Pancreas (tissue), 10 donors: ENCODE data around the gene USP34. TPM values are rescaled to one million over a fixed set of nuclear protein-coding genes. Genes with fewer than 3 reads are reported as not detected.
A peak's percentile ranks its signal among the peaks of the same experiment; 100 is the strongest.
"Not testable (repeated sequence)": the region's sequence is repeated elsewhere in the genome, so short reads cannot be mapped to it uniquely, and the experiment has no call there.

Experiments
- ATAC-seq, 4 donors: fragments of 200-7000 bp; cut with Tn5 transposase; one replicate each; pipeline versions ENCODE4 v1.8.0 to v1.9.1; 2020; ENCODE audit warnings: mild to moderate bottlenecking in 4 of 4, moderate library complexity in 4 of 4
- DNase-seq, 6 donors: peaks; one replicate each; pipeline ENCODE4 v3.0.0-alpha.2; 2020
- FAIRE-seq: peaks from 2 replicates; lab custom pipeline; 2012; peaks lifted over from hg19 to GRCh38; lab: Jason Lieb, UNC
- H3K27ac ChIP-seq, 4 donors: fragments of 200-600 bp; sonication (generic); 1 replicate in 3 of 4; 2 replicates in 1 of 4; pipeline versions ENCODE4 v1.5.0 to v1.8.0; 2020
- H3K27me3 ChIP-seq, 4 donors: fragments of 200-600 bp; one replicate each; pipeline ENCODE4 v1.8.0; 2021
- H3K36me3 ChIP-seq, 3 donors: fragments of 200-600 bp; sonication (generic) in 1 of 3; one replicate each; pipeline versions ENCODE4 v1.5.0 to v1.8.0; 2020 to 2021
- H3K4me1 ChIP-seq, 3 donors: fragments of 200-600 bp; one replicate each; pipeline ENCODE4 v1.8.0; 2021
- H3K4me3 ChIP-seq, 4 donors: fragments of 200-600 bp; sonication (generic) in 2 of 4; one replicate each; pipeline versions ENCODE4 v1.5.0 to v1.8.0; 2020 to 2021
- H3K9me3 ChIP-seq, 4 donors: fragments of 200-600 bp; one replicate each; pipeline ENCODE4 v1.8.0; 2021
- CTCF ChIP-seq, 4 donors: fragments of 200-600 bp; sonication (generic) in 3 of 4; IDR thresholded peaks; one replicate each; pipeline versions ENCODE4 v1.5.0 to v1.8.0; 2021; ENCODE audit warnings: antibody characterized with exemption in 4 of 4
- WGBS, 2 donors: extraction: QIAGEN DNeasy Blood & Tissue Kit; methylation state at CpG; one replicate each; pipeline ENCODE4 v1.1.7; 2013; 5-methylcytosine and 5-hydroxymethylcytosine counted together
- intact Hi-C, 3 donors: fragments of 100-400 bp; cut with DNase I; formaldehyde crosslinking; loops; one replicate each; pipeline versions ENCODE4 v1.11.1 to v1.14.2; 2022
- polyA plus RNA-seq, 2 donors: library from polyadenylated mRNA; stranded (reverse); fragments of 200-250 nt; gene quantifications; one replicate each; pipeline ENCODE4 v1.2.3, GENCODE V29; 2013
- total RNA-seq, 6 donors: library from RNA; stranded (reverse); fragmentation: NEBNext Ultra II Directional in 4 of 6; extraction: Animal tissue kit (Norgen Biotek cat#: 25700) in 4 of 6; gene quantifications; one replicate each; pipeline versions ENCODE4 v1.2.1 to v1.2.4, GENCODE V29; 2021 to 2023
- donor health status: healthy with polysubstance abuse.
- donor health status: DM: no; HTN: no; CAD: no; lungs with moderate emphysema.
- donor health status: DM: no; HTN: no; CAD: no.
- donor health status: control.
- donor health status: control.
- donor health status: Bipolar disorder and iron deficiency.
- donor health status: DM: yes; HTN: yes; CAD: no.
- donor health status: DM: no; HTN: no; CAD: no.
- donor health status: DM: no; HTN: no; CAD: no.
- donor health status: DM: yes; HTN: yes; CAD: no.

Gene USP34
- total and polyA plus RNA-seq, 8 donors = 30.0 to 58.9 (median 45.1) TPM

- no peak overlapping the region for H3K27ac ChIP-seq
- H3K36me3 ChIP-seq = peaks cover 0 to 69% (median 11%) of the 10 kb centered on the region in 3 donors
Measured at GRCh38 chr2:61485281-61485680, 14.4 kb upstream of the USP34 start.

GRCh38 chr2:61478086-61478485, 7.2 kb upstream of the USP34 start:
- FAIRE-seq (no peak), DNase-seq (no peak), ATAC-seq (no peak)
- peaks cover 0 to 42% (median 7%) of the 10 kb centered on the region in 3 donors for H3K36me3 ChIP-seq
- no peak for TF ChIP-seq CTCF (IDR thresholded peaks at IDR 0.05)
- WGBS, 2 donors = 84 to 85% methylated on average over 6 of the region's 6 CpGs
- H3K4me1 ChIP-seq = no peaks in the 10 kb centered on the region
- no peak overlapping the region for H3K27ac ChIP-seq
- intact Hi-C loops = loop anchor here in 1 of 3 donors (10.0 kb wide), 1 partner anchor 57 kb away; the partner anchor contains the start of gene XPO1
- H3K27me3 ChIP-seq = no peaks in the 10 kb centered on the region
- no peak overlapping the region for H3K4me3 ChIP-seq
- H3K9me3 ChIP-seq = no peaks in the 10 kb centered on the region

More at GRCh38 chr2:61485281-61485680, 14.4 kb upstream of the USP34 start:
- DNase-seq (no peak), ATAC-seq (no peak), FAIRE-seq (no peak)
- H3K9me3 ChIP-seq = no peaks in the 10 kb centered on the region
- no peaks in the 10 kb centered on the region for H3K4me1 ChIP-seq
- TF ChIP-seq CTCF (IDR thresholded peaks at IDR 0.05) = no peak
- 97 to 99% methylated on average over 5 of the region's 5 CpGs for WGBS, 2 donors
- intact Hi-C loops = no loop called here
- H3K27me3 ChIP-seq = no peaks in the 10 kb centered on the region
- no peak overlapping the region for H3K4me3 ChIP-seq

- DNase-seq, FAIRE-seq, ATAC-seq, H3K27ac ChIP-seq, H3K9me3 ChIP-seq, H3K4me1 ChIP-seq, H3K27me3 ChIP-seq, H3K4me3 ChIP-seq: not testable (repeated sequence)
- peaks cover 0 to 37% (median 7%) of the 10 kb centered on the region in 3 donors for H3K36me3 ChIP-seq
- intact Hi-C loops = loop anchor here in 1 of 3 donors (10.0 kb wide), 1 partner anchor 58 kb away; the partner anchor contains the start of gene XPO1
- WGBS, 2 donors = 95 to 96% methylated on average over 12 of the region's 12 CpGs
Measured at GRCh38 chr2:61476929-61477589, 6.2 kb upstream of the USP34 start.

GRCh38 chr2:61471905-61472805, 1.3 kb upstream of the USP34 start:
- peak in 3 of 6 donors; percentile 17 to 35 (median 25) for DNase-seq
- no peak for TF ChIP-seq CTCF (IDR thresholded peaks at IDR 0.05)
- intact Hi-C loops = loop anchor here in 1 of 3 donors (10.0 kb wide), 1 partner anchor 63 kb away; the partner anchor contains the start of gene XPO1
- Histone ChIP-seq H3K9me3 (no peaks in the 10 kb centered on the region), H3K27ac (peak overlapping the region; percentile 88 to 98 (median 95)), H3K4me1 (peaks cover 2 to 20% (median 12%) of the 10 kb centered on the region in 3 donors), H3K4me3 (peak overlapping the region; percentile 66 to 89 (median 85)), H3K36me3 (peaks cover 0 to under 1% (median 0%) of the 10 kb centered on the region in 3 donors), H3K27me3 (no peaks in the 10 kb centered on the region)
- 33% methylated on average over 19 of the region's 19 CpGs for WGBS, 2 donors
- ATAC-seq = peak in 3 of 4 donors; percentile 15 to 20 (median 19)
- FAIRE-seq = no peak
